ENCODE measurements around the gene RABAC1. TPM values are rescaled to one million over a fixed set of nuclear protein-coding genes. Genes with fewer than 3 reads are reported as not detected.

Gene RABAC1, protein sequence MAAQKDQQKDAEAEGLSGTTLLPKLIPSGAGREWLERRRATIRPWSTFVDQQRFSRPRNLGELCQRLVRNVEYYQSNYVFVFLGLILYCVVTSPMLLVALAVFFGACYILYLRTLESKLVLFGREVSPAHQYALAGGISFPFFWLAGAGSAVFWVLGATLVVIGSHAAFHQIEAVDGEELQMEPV
- total RNA-seq, result 36.2 and 41.3 TPM in 2 replicates

DNA sequence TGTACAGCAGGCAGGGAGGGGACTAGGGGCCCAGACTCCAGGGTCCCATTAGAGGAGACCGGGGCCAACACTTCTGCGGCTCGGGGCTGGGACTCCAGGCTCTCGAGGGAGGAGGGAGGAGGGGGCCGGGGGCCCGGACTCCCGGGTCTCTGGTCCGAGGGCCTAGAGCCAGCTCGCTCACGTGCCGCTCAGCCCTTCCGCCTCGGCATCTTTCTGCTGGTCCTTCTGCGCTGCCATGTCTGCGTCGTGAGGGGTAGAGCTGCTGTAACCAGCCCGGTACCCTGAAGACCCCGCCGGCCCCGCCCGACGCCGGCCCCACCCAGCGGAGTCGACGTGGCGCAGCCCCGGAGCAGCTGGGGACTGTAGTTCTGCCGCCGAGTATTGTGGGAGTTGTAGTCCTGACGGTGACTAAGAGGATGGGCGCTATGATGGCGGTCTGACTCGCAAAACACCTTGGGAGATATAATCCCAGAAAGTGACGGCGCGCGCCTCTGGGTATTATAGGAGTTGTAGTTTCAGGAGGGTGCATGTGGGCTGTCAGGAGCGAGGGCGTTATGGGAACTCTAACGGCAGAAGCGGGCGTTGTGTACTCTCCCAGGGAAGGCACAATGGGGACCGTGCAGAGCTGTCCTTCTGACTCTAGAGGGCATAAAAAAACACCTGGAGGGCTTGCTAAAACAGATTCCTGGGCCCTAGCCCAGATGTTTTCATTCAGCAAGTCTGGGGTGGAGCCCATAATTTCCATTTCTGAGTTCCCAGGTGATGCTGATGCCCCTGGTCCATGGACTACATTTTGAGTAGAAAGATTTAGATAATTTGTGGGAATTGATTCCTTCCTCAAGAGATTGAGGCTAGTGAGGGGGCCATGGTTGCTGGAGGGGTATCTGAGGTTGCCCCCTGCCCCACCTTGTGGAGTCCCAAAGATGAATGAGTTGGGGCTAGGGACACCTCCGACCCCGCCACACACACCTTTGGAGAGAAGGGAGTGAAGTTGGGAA, at the start of gene RABAC1:
RABAC1 (minus strand) TSS at position 266 of the 998 bp plus-strand sequence; CDS start at position 237, 29 bp downstream.
- H3K4me1 Mint-ChIP-seq (ENCODE audit: low read depth), result peaks cover 17% of the 10 kb centered on the region
- peak within 1 kb of the TSS; percentile 90 for H3K27ac Mint-ChIP-seq
- H3K36me3 Mint-ChIP-seq (ENCODE audit: low read depth), result no peaks in the 10 kb centered on the region
- intact Hi-C loops (cut with micrococcal nuclease), result loop anchor here (1.0 to 2.0 kb wide), 7 partner anchors 15 to 562 kb away; partner anchors contain the start of genes BCKDHA and EXOSC5
- peak; percentile 87 for DNase-seq (ENCODE audit: low spot score)
- peaks cover 2% of the 10 kb centered on the region for H3K27me3 Mint-ChIP-seq (ENCODE audit: insufficient read depth)
- H3K9me3 Mint-ChIP-seq, result no peaks in the 10 kb centered on the region
- peak within 1 kb of the TSS; percentile 88 for H3K4me3 Mint-ChIP-seq

DNA sequence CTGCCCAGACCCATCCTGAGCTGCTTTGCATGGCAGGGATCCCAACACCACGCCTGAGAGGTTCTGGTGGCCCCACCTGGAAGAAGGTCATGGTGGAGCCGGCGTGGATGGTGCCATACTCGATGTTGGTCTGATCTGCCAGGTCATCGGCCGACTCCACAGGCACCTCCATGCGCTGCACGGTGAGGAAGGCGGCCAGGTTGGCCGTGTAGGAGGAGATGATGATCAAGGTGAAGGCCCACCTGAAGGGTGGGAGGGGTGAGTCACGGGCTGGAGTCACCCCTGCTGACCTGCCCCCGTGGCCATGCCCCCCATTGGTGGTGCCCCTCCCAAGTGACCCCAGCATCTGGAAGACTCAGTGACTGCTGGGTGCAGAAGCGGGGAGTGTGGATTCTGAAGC, 47.4 kb upstream of the RABAC1 start:
- Mint-ChIP-seq H3K4me1 (ENCODE audit: low read depth) (no peaks in the 10 kb centered on the region), H3K36me3 (ENCODE audit: low read depth) (no peaks in the 10 kb centered on the region), H3K27me3 (ENCODE audit: insufficient read depth) (peaks cover 5% of the 10 kb centered on the region), H3K9me3 (no peaks in the 10 kb centered on the region), H3K4me3 (no peak overlapping the region), H3K27ac (no peak overlapping the region)
- intact Hi-C loops (cut with micrococcal nuclease), result no loop called here
- no peak for DNase-seq (ENCODE audit: low spot score)

DNA sequence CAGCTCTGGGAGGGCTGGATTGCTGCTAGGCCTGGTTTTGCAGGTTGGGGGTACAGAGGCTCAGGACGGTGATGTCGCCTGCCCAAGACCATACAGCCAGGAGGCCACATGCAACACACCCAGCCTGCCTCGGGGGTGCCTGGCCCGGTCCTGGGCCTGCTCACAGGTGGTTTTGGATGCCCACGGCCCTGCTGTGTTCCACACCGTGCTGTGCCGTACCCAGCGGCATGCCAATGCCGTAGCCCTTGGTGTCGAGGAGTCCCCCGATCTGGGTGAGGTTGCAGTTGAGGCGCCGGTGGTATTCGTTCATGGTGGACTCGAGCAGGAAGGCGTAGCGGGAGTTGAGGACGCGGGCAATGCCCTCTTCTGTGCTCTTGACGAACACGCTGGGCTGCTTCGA, 46.4 kb upstream of the RABAC1 start:
- no peak for DNase-seq (ENCODE audit: low spot score)
- no peaks in the 10 kb centered on the region for H3K36me3 Mint-ChIP-seq (ENCODE audit: low read depth)
- H3K9me3 Mint-ChIP-seq, result no peaks in the 10 kb centered on the region
- H3K4me3 Mint-ChIP-seq, result no peak overlapping the region
- no peaks in the 10 kb centered on the region for H3K4me1 Mint-ChIP-seq (ENCODE audit: low read depth)
- H3K27me3 Mint-ChIP-seq (ENCODE audit: insufficient read depth), result peaks cover 12% of the 10 kb centered on the region
- H3K27ac Mint-ChIP-seq, result no peak overlapping the region
- intact Hi-C loops (cut with micrococcal nuclease), result no loop called here

DNA sequence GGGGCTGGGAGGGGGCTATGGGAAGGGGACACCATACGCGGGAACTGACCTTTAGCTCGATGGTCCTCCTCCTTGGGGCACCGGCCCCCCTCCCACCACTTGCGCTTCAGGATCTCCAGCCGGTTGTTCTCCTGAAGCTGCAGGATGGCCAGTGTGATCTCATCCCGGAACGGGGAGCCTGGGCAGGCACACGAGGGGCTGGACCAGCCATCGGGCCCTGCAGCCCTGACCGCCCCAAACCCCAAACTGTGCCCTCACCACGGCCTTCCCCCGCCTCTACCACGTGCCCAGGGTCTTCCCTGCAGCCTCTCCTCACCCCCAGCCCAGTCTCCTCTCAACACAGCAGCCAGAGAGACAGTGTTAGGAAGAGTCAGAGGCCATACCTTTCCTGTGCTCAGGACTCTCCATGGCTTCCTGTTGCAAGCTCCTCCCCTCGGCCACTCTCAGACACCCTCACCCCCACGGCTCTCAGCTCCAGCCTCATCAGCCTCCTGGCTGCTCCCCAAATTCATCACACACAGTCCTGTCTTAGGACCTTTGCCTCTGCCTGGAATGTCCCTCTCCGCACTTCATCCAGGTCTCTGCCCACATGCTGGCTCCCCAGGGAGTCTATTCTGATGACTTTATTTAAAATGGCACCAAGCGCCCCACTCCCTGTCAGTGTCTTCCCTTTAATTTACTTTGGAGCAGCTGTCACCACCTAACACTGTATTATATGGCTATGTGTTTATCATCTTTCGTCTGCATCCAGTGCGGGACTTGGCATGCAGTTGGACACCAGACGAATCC, 44.6 kb upstream of the RABAC1 start:
- Mint-ChIP-seq H3K4me3 (no peak overlapping the region), H3K9me3 (no peaks in the 10 kb centered on the region), H3K36me3 (ENCODE audit: low read depth) (peaks cover 3% of the 10 kb centered on the region), H3K4me1 (ENCODE audit: low read depth) (no peaks in the 10 kb centered on the region), H3K27me3 (ENCODE audit: insufficient read depth) (peaks cover 24% of the 10 kb centered on the region), H3K27ac (no peak overlapping the region)
- intact Hi-C loops (cut with micrococcal nuclease), result no loop called here
- no peak for DNase-seq (ENCODE audit: low spot score)

DNA sequence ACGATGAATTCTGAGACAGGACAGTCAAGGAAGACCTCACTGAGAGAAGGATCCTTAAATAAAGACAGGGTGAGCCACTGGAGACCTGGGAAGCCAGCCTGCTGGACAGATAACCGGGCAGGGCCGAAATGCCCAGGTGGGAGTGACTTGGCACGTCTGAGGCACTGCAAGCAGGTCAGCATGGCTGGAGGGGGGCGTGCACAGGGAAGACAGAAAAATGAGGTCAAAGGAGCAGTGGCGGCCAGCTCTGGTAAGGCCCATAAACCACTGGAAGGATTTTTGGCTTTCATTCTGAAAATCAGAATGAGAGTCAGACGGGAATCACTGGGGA, 40.7 kb upstream of the RABAC1 start:
- H3K4me1 Mint-ChIP-seq (ENCODE audit: low read depth), result peaks cover 24% of the 10 kb centered on the region
- intact Hi-C loops (cut with micrococcal nuclease), result no loop called here
- H3K36me3 Mint-ChIP-seq (ENCODE audit: low read depth), result peaks cover 3% of the 10 kb centered on the region
- no peak overlapping the region for H3K4me3 Mint-ChIP-seq
- no peak for DNase-seq (ENCODE audit: low spot score)
- no peaks in the 10 kb centered on the region for H3K9me3 Mint-ChIP-seq
- no peak overlapping the region for H3K27ac Mint-ChIP-seq
- peaks cover 49% of the 10 kb centered on the region for H3K27me3 Mint-ChIP-seq (ENCODE audit: insufficient read depth)

DNA sequence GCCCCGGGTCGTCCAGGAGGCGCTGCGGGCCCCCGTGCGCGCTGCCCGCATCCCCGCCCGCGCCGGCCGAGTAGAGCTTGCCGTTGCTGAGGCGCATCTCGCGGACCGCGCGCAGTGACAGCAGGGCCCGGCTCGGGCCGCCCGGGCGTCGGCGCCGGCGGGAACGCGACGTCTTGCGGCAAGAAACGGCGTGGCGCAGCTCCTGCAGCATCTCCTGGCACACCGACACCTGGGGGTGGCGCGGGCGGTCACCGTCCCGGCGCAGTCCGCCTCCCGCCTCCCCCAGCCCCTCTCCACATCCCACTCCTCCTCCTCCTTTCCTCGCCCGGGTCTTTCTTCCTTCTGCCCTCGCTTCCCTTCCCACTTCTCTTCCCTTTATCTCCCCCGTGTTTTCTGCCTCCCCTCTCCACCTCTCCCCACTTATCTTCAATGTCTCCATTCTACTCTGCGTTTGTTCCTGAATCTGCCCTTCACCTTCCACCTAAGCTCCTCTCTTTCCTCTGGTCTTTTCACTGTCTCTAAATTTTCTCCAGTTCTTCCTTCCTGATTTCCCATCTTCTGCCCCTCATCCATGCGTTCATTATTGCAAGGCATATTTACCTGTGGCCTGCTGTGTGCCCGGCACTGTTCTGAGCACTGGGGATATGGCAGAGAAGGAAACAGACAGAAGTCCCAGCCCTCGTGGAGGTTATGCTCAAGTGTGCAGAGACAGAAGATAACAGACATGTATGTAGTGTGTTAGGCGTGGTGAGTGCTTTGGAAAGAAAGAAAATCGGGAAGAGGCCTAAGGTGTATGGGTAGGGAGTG, 40.2 kb upstream of the RABAC1 start:
- Mint-ChIP-seq H3K9me3 (no peaks in the 10 kb centered on the region), H3K4me1 (ENCODE audit: low read depth) (peaks cover 24% of the 10 kb centered on the region)

DNA sequence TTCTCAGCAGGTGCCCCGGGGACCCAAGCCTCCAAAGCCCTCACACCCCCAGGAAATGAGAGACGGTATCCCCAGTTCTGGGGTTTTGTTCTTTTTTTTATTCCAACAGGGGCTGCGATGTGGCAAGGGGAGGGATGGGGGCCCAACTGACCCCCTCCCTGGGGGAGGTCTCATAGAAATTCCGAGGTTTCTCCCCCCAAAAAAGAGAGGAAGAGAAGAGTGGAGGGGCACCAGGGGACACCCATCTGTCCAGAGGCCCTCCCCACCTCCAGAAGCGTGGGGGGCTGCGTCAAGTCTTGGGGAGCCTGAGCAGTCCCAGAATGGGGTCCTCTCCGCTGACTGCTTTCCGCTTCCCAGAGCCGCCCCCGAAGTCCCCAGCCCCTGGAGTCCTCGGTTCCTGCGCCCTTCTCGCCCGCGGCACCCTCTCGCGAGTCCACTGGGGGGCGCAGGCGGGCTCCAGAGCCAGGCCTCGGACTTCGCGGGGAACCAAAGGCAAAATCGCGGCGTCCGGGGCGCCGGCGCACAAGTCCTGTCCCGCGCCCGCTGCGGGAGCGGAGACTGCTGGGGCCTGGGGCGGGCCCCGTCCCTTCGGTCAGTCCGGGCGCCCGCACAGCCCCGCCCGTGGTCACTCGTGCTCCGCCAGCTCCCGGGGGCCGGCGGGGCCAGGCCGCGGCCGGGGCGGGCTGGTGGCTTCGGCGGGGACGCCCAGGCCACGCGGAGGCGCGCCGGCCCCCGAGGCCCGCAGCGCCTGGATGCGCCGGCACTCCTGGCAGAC, 39.3 kb upstream of the RABAC1 start:
- intact Hi-C loops (cut with micrococcal nuclease), result no loop called here
- H3K36me3 Mint-ChIP-seq (ENCODE audit: low read depth), result peaks cover 3% of the 10 kb centered on the region
- H3K9me3 Mint-ChIP-seq, result no peaks in the 10 kb centered on the region
- H3K27me3 Mint-ChIP-seq (ENCODE audit: insufficient read depth), result peaks cover 53% of the 10 kb centered on the region
- no peak overlapping the region for H3K27ac Mint-ChIP-seq
- peak; percentile 13 for DNase-seq (ENCODE audit: low spot score)
- H3K4me3 Mint-ChIP-seq, result no peak overlapping the region
- peaks cover 26% of the 10 kb centered on the region for H3K4me1 Mint-ChIP-seq (ENCODE audit: low read depth)

More for the DNA sequence above, 40.2 kb upstream of the RABAC1 start:
- Mint-ChIP-seq H3K4me3 (peak overlapping the region; percentile 41), H3K27ac (peak overlapping the region; percentile 32), H3K27me3 (ENCODE audit: insufficient read depth) (peaks cover 51% of the 10 kb centered on the region), H3K36me3 (ENCODE audit: low read depth) (peaks cover 3% of the 10 kb centered on the region)
- intact Hi-C loops (cut with micrococcal nuclease), result no loop called here
- no peak for DNase-seq (ENCODE audit: low spot score)

DNA sequence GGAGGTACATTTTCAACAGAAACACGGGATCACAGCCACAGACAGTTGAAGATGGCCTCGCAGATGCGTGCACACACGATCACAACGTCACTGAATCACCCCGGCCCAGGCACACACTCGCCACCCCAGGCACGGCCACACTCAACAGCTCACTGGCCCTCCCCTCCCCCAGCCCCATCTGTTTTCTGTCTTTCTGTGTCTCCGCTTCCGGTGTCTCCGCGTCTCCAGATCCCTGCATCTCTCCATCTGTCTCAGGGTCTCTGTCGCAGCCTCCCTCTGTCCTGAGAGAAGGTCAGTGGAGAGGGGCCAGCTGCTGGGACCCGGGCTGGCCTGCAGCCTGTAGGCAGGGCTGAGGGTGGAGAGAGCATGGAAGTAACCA, 38.7 kb upstream of the RABAC1 start:
- Mint-ChIP-seq H3K9me3 (no peaks in the 10 kb centered on the region), H3K4me3 (peak overlapping the region; percentile 13), H3K4me1 (ENCODE audit: low read depth) (peaks cover 28% of the 10 kb centered on the region), H3K36me3 (ENCODE audit: low read depth) (peaks cover 3% of the 10 kb centered on the region), H3K27ac (no peak overlapping the region), H3K27me3 (ENCODE audit: insufficient read depth) (peaks cover 56% of the 10 kb centered on the region)
- intact Hi-C loops (cut with micrococcal nuclease), result loop anchor here (1.0 to 2.0 kb wide), 2 partner anchors 37 to 39 kb away; partner anchors contain the start of gene RABAC1
- no peak for DNase-seq (ENCODE audit: low spot score)

DNA sequence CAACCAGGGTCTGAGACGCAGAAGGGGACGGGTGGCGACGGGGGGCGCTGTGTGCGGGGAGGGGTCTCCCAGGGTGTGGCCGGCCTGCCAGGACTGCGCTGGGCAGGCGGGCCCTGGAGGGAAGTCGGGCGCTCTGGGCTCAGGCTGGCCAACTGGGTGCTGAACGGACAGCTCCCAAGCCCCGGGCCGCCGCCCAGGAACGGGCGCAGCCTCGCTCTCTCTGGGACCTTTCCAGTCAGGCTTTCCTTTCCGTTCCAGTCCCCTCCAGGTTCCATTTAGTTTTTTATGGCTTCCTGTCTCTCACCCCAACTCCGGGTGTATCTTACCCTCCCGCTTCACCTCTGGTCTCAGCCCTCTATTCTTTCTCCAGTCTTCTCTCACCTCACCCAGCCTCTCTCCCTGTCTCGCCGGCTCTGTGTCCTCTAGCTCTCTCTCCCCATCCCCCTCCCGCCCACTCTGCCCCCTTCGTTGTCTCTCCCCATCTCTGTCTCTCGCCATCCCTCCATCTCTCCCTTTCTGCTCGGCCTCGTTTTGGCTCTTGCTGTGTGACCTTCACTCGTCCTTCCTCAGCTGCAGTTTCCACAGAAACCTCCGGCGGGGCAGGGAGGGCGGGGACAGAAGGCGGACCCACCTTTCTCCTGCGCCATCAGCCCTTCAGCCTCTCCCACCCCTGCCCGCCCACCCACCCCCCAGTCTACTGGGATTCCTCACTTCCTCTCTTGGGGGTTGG, 38.2 kb upstream of the RABAC1 start:
- DNase-seq (ENCODE audit: low spot score), result peak; percentile 12
- Mint-ChIP-seq H3K4me3 (no peak overlapping the region), H3K27me3 (ENCODE audit: insufficient read depth) (peaks cover 58% of the 10 kb centered on the region), H3K9me3 (no peaks in the 10 kb centered on the region), H3K36me3 (ENCODE audit: low read depth) (peaks cover 3% of the 10 kb centered on the region), H3K4me1 (ENCODE audit: low read depth) (peaks cover 28% of the 10 kb centered on the region), H3K27ac (no peak overlapping the region)
- intact Hi-C loops (cut with micrococcal nuclease), result loop anchor here (1.0 to 2.0 kb wide), 2 partner anchors 38 kb away; partner anchors contain the start of gene RABAC1

DNA sequence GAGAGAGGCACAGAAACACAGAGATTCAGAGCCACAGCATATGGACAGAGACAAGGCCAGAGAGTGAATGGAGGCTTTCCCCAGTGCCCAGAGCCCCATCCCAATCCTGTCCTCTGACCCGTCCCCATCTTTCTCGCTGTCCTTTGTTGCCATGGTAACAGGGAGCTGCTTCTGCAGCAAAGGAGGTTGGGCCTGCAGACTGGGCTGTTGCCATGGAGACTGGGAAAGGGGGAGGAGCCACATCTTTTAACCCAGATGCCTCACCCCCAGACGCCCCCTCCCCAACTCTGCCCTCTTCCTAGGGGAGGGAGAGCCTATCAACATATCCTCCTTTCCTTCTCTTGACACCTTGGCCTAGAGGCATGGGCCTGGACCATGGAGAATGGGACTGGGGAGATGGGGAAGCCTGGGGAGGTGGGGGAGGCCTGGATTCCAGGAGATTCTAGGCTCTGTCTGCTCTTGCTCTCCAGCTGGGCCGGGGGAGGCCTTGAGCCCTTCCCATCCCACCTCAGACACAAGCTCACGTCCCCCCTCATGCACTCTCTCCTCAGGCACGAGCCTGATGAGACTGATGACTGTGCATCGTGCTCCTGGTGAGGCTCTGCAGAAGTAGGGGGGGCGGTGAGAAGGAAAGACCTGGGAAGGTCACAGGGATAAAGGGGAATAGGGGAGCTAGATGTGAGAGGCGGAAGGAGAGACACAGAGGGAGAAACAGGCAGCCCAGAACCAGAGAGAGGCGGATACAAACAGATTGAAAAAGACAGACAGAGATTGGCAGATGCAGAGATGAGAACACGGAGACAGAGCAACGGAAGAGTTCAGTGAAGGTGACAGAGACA, 37.1 kb upstream of the RABAC1 start:
- Mint-ChIP-seq H3K4me3 (no peak overlapping the region), H3K27ac (no peak overlapping the region), H3K27me3 (ENCODE audit: insufficient read depth) (peaks cover 53% of the 10 kb centered on the region), H3K4me1 (ENCODE audit: low read depth) (peaks cover 28% of the 10 kb centered on the region), H3K9me3 (no peaks in the 10 kb centered on the region), H3K36me3 (ENCODE audit: low read depth) (peaks cover 3% of the 10 kb centered on the region)
- intact Hi-C loops (cut with micrococcal nuclease), result loop anchor here (2.0 kb wide), 1 partner anchor 39 kb away; no protein-coding TSS in a partner anchor
- no peak for DNase-seq (ENCODE audit: low spot score)
